Epithelial cell of esophagus (primary cell): ENCODE results near the gene RMDN3.

Experiments
- DNase-seq: peaks from one replicate; pipeline ENCODE4 v3.0.0; 2010; ENCODE audit warnings: low read depth
- H3K4me3 ChIP-seq: 2 replicates; pipeline ENCODE4 v1.5.1; 2011; ENCODE audit warnings: mild to moderate bottlenecking, low read length, control low read depth
- CTCF ChIP-seq: IDR thresholded peaks from 2 replicates; pipeline ENCODE4 v1.5.1; 2011; ENCODE audit warnings: low read depth, mild to moderate bottlenecking, low read length, control low read depth, inconsistent platforms; ENCODE audit not compliant: insufficient read depth; ENCODE audit errors: missing control alignments

Gene RMDN3

GRCh38 chr15:40751745-40752144 is 3.3 kb downstream of the RMDN3 start:
- TF ChIP-seq CTCF: no peak
- DNase-seq: no peak
- H3K4me3 ChIP-seq: no peak overlapping the region

- no peak overlapping the region for H3K4me3 ChIP-seq
- no peak for TF ChIP-seq CTCF
- no peak for DNase-seq
Observed at GRCh38 chr15:40750885-40751284, 4.2 kb downstream of the RMDN3 start.

DNA sequence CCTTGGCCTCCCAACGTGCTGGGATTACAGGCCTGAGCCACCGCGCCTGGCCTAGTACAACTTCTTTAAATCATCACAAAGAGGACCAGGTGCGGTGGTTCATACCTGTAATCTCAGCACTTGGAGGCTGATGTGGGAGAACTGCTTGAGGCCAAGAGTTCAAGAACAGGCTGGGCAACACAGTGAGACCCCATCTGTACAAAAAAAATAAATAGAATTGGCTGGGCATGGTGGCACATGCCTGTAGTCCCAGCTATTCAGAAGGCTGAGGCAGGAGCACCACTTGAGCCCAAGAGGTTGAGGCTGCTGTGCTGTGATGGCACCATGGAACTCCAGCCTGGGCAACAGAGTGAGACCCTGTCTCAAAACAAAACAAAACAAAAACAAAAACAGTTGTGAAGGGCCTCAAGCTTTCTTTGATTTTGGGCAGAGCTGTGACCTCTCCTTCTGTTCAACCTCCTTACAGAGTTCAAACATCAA is 5.9 kb downstream of the RMDN3 start:
- TF ChIP-seq CTCF: no peak
- H3K4me3 ChIP-seq: no peak overlapping the region
- DNase-seq: no peak

- H3K4me3 ChIP-seq: no peak overlapping the region
- DNase-seq: no peak
- no peak for TF ChIP-seq CTCF
Observed at GRCh38 chr15:40747685-40748631, 7.1 kb downstream of the RMDN3 start.

GRCh38 chr15:40746916-40747418 is 8.1 kb downstream of the RMDN3 start:
- no peak overlapping the region for H3K4me3 ChIP-seq
- no peak for TF ChIP-seq CTCF
- no peak for DNase-seq

- no peak for DNase-seq
- no peak for TF ChIP-seq CTCF
- H3K4me3 ChIP-seq: no peak overlapping the region
Observed at GRCh38 chr15:40744815-40745152, 10.3 kb downstream of the RMDN3 start.
